DMS79 treated with DMSO at 0.1 percent for 48 hours (cell line): Measurements from ENCODE around the gene CNTNAP5.

Source experiments
- DNase-seq: peaks from one replicate; lab custom pipeline; 2025; lab: John Stamatoyannopoulos, UW

CNTNAP5 gene

DNA sequence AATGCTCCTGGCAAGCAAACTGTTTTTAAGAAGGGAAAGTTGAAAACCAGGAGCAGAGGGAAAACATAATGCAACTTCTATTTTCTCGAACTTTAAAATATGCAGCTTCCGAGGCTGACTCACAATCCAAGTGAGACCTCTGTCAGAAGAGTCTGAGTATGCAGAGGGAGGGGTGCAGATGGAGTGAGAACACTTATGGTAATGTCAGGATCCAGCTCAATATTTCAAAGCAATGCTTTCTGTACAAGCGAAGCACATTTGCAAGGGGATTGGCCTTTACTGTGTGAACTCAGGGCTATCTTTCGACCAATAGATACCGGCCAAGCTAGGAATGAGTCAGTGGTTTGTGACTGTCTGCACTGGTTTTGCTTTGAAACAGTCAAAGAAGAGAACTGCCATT, 242.7 kb downstream of the CNTNAP5 start:
- no peak for DNase-seq

DNA sequence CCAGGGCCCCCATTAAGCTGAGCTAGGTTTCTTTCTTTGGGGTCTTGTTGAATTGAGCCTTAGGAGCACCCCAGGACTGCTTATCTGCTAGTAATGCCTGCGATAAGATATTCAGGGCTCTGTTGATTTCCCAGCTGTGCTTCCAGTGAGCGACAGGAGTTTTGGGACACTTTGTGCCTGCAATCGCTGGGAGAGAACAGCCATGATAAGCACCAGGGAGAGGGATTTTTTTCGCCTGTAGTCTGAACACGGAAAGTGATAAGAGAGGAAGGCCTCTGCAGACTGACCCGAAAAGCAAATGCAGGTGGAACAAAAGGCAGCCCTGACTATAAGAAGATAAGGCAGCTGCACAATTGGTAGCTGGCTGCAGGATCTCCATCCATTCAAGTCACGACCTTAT, 244.3 kb downstream of the CNTNAP5 start:
- no peak for DNase-seq

DNA sequence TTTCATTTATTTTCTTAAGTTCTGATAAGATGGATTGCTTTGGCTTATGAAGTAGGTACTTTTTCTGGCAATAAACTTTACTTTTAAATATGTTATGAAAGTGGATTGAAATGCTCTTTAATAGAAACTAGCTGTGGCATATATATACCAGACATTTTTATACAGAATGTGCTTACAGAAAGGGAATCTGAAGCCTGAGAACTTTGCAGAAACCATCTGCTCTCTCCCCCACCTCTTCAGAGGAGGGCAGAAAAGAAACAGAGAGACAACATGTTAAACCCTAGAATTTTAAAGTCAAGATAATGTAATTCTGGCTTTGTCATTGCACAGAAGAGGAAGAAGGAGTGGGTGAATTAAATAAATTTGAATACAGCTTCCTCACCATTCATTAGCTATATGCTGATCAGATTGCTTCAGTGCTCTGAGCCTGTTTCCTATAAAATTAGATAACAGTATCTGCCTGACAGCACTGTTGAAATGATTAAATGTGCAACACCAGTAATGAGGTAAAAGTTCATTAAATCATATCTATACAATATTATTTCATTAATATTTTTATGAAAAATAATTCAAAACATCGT, 247.3 kb downstream of the CNTNAP5 start:
- DNase-seq, result no peak

DNA sequence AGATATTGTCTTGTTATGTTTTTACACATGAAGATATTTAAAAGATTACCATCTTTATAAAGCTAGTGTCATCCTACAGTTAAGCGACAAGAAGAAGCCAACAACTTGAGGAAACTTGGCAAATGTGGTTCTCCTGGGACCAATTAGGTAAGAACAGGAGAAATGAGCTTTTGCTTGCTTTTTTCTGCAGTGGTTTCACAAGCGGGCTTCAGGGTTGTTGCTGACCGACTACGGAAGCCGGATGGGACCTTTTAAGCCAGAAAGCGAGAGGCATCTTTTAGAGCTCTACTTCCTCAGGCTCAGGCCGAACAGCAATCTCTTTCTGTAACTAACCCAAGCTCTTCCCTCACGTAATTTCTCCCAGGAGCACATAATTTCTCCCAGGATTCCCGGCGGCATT, 256.5 kb downstream of the CNTNAP5 start:
- no peak for DNase-seq

DNA sequence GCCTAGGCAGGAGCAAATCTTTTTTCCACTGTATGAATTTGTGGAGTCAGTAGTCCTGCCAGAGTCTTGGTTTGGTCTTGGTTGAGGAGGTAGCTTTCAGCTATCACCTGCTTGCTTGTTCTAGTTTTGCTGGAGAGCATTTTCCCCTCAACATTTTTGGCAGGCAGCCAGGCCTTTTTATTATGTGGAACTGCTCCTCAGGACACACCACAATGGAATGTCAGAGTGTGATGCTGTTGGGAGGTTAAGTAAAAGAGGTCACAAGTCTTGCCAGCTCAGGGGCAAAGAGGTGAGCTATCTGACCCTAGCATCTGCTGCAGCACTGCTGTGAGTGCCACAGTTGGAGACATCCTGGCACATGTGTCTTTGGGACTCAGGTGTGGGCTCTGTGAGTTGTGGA, 258.0 kb downstream of the CNTNAP5 start:
- DNase-seq, result peak; percentile 92

DNA sequence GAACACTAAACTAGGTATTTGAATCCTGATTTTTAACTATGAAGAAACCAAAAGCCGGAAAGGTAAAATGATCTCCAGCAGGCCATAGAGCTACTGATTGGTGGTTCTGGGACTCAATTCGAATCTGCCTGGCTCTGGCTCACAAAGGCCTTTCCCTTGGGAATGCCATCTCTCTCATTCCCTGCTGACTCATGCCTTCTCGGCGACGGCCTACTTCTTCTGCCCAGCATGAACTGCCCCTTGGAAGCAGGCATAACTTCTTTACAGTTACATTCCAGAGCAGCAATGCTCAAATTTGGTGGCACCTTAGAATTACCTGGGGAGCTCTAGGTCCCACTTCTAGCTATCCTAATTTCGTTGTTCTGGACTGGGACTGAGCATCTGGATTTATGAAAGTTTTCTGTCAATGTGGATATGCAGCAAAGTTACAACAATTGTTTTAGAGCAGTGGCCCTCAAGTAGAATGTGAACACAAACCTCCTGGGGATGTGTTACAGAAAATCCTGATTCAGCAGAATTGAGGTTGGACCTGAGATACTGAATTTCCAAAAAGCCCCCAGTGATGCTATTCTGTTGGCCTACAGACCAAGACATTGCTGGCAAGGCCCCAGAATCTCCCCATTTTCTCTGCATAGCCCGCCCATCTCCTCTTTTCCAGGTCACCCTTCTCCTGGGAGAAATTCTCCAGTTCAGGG, 261.1 kb downstream of the CNTNAP5 start:
- no peak for DNase-seq

DNA sequence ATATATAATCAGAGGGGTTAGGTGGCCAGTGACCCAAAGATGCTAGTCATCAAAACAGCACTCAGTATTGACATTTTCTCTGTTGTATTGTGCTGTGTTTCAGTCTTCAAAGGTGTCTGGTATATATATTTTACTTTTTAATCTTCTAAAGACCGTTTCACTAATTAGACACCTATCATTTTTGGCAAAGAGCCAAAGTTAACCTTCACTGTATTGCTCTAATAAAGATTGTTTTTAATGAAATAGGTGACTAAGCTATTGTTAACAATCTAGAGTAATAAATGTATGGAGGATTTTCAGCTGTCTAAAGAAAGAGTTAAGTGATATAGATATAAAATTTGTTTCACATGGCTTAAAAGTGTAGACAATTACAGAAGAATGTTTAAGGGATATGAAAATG, 264.0 kb downstream of the CNTNAP5 start:
- DNase-seq, result no peak

DNA sequence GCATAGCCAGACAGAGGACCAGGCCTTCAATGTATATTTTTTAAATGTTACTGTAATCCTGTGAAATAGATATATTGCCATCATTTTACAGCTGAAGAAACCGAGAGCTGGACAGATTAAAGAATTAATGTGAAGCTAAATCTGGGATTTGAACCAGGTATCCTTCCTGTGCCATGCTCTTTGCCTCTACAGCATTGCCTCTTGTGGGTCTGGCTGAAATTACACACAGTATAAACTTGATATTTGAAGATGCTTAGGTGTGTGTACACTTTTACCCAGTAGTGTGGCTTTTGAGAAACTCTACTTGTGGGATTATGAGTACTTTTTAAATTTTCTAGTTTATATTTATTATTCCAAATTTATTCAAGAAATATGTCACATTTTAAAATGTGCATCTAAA, 264.5 kb downstream of the CNTNAP5 start:
- DNase-seq, result no peak

DNA sequence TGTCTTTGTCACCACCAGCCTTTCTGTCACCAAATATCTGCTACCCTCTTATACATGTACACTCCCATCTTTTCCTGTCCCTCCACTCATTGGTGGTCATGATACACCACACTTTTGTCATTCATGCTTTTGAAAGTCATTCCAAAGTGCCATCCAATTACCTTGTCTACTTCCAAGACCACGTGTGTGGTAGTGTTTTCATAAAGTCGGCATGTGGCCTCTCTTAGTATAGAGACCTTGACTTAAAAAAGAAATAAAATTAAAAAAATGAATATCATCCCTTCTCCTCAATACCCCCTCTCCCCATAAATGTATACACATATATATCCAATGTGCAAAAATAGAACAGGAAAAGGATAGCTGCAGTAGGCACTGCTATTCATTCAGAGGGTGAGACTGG, 271.4 kb downstream of the CNTNAP5 start:
- DNase-seq, result no peak

DNA sequence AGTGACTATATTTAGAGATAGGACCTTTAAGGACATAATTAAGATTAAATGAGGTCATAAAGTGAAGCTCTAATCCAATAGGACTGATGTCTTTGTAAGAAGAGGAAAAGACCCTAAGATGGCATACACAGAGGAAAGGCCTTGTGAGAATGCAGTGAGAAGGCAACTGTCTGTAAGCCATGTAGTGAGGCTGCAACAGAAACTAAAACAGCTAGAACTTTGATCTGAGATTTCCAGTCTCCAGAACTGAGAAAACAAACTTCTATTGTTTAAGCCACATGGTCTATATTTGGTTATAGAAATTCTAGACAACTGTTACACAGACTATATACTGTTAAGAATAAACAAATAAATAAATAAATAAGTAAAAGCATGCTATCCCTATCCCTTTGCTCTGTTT, 276.8 kb downstream of the CNTNAP5 start:
- DNase-seq, result no peak

DNA sequence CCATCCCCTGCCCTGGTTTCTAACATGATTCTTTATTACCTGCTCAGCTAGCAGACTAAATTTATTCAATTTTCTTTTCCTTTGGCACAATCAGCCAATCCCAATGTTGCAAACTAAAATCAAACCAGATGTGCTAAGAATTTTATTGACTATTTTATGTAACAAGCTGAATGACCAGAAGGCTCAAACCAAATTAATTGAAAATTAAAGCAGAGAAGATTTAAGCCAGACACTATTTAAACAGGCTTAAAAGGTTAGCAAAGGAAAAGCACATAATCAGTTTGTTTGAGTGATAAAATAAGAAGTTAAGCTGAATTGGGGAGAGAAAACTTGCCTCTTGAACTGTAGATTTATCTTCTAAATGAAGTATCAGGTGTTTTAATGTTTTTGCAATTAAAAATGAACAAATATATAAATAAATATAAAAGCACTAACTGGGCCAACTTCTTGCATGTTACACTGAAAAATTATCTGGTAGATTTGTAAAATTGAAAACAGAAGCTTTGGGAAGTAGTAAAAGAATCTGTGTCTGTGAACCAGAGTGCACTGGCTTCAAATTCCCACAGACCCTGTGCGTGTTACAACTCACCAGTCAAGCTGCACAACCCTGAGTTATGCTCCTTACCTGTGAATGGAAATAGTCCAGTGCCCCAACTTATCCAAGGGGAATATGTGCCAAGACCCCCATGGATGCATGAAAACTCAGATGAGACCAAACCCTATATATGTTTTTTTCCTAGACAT, 283.4 kb downstream of the CNTNAP5 start:
- DNase-seq, result no peak

DNA sequence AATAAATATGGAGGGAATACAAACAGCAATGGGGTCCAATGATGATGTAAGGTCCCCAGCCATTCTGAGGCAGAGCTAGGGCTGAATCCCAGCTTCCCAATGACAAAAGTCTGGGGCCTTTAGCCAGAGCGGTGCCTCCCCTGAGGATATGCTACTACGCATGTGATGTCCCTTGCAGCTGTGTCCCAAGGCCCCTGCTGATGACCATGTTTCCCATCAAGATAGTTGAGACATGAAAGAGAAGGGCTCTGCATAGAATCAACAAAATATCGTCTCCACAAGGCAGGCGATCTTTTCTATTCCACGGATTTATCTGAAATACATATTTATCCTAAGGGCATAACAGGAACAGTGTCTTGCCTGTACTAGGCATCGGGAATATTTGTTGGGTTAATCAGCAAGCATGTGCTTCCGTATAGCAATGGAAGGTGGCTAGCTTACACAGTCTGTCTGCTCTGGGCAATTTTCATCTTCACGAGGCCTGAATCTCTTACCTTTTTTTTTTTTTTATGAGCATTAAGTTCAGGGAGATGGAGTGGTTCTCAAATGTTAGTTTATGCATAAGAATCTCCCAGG, 284.6 kb downstream of the CNTNAP5 start:
- DNase-seq, result no peak

DNA sequence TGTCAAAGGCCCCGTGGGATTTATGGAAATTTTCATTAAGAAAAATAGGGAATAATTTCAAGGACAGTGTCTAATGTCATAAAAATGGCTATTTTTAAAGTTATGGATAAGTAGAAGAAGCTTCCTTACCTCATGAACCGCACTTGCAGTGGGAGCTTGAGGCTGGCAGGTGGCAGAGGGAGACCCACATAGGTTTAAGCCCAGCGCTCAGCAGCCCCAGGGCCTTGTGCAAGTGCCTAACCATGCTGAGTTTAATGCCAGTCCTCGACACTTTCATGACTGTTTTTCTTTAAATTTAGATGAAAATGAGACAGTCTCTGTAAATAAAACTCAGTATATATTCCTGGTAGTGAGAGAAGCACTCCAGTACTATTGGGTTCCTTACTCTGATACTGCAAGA, 285.6 kb downstream of the CNTNAP5 start:
- DNase-seq, result no peak

DNA sequence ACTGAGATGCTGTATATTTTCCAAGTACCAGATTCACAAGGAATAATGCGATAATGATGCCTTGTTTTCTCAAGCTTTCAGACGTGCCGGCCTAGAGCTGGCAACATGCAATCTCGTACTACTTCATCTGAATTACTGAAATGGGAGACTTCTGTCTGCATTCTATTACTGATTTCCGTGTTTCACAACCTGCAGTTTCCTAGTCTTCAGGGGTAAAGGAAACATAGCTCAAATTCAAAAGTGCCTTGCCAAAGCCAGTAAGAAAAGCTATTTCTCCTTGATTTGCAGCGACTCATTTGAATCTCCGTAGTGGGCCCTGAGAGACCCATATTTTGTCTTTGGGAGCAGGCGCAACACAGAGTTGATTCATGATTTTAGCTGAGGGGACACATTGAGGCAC, 289.0 kb downstream of the CNTNAP5 start:
- no peak for DNase-seq

DNA sequence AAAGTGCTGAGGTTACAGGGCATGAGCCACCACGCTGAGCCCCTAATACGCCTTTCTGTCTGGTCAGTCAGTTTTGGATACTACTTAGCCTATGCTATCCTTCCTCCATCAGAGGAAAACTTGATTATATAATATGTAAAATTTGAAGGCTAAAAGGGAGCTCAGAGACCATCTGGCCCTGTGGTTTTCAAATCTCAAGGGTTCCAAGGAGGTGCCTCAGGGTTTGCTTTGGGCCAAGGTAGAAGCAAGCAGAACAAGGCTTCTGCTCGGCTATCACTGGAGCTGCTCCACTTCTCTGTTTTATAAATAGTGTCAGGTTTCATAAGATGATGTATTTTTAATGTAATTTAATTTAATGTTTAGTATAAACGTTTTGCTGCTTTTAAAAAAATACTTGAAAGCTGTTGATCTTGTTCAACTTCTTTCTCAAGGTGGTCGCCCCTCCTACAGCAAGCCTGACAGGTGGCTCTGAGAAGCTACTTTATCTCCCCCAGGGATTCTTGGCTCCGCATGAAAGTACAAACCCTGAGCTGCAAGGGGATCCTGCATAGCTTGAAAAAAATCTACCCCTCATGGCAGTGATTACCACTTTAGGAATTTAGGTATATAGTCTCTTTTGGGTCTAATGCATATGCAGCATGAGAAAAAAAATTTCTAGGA, 290.3 kb downstream of the CNTNAP5 start:
- DNase-seq, result peak; percentile 35

DNA sequence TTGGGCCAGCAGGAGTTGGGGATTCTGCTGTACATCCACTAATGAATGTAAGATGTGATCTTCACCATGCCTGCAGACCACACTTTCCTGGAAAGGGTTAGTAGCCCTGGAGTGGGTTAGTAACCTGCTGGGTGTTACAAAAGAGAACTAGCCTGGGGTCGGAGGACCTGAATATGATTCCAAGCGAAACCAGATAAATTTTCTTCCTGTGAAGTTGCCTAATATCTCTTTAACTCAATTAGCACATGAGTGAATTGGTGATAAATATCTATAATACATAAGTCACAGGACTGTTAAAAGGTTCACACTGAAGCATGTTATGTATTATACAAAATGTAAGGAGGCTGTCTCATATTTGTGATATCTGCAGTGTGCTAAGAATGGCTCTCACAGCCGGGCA, 291.0 kb downstream of the CNTNAP5 start:
- no peak for DNase-seq

DNA sequence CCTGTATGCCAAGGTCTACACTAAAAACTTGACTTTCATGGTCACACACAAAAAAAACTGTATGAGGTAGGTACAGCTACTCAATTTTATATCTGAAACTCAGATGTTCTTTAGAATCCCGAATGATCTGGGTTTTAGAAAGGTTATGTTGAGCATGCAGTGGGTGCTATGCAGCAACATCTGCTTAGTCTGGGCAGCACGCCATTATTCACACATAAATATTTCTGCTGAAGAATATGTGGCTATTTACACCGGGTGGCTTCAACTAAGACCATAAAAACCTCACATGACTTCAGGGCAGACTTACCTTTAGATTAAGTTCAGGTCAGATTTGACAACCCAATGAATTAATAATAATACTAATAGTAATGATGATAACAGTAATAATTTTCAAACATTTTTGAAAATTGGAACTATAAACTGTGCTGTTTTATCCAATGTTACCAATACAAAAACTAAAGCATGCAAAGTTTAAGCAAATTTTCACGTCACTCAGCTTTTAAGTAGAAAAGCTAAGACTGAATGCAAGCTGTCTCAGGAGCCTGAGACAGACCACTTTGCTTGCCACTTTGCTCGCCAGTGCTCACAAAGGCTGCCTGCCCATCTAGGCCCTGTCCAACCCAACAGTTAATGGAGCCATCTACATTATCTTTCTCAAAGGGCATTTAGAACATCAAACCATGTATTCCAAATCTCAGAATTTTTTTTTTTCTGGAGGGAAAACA, 292.0 kb downstream of the CNTNAP5 start:
- peak; percentile 60 for DNase-seq

DNA sequence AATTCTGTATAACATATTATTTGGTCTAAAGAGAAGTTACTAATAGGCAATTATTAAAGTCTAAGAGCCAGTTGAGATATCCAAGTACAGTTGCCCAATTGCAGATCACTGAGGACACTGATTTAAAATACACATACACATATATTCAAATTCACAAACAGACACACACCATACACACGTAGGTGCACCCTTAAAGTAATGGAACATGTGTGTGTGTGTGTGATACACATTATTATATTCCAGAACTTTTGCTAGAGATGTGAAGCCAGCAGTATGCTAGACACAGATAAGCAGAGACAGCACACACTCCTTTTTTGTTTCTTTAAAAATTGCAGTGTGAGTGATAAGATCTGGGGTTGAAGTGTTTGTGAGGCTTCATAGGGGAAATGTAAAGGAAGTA, 292.5 kb downstream of the CNTNAP5 start:
- DNase-seq, result no peak

DNA sequence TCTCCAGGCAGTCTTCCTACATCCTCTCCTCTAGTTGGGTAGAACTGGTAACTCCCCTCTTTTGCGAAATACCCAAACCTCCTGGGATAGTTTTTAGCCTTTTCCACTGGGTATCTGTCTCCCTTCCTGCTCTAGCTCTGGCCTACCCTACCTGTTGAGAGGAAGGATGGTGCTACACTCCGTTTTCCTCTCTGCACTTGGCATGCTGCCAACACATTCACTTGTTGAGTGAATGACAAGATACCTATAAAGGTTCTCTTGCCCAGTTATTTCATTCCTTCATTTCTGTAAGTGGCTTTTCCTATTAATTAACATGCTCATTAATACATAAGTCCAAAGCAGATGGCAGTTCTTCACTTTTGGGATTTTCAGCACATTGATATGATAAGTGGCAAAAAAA, 293.8 kb downstream of the CNTNAP5 start:
- DNase-seq, result peak; percentile 11

DNA sequence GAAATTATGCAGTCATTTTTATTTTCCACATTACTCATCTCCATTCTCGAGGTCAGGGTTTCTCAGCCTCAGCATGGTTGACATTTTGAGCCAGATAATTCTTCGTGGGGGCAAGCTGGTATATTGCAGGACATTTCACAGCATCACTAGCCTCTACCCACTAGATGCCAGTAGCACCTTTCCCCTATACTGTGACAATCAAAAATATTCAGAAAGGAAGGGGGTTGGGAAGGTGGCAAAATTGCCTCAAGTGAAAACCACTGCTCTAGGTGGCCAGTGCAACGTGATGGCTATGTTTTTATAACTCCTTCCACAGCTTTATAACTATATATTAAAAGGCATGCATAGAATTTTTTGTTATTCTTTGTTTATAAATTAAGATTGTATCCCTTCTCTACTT, 294.5 kb downstream of the CNTNAP5 start:
- no peak for DNase-seq

DNA sequence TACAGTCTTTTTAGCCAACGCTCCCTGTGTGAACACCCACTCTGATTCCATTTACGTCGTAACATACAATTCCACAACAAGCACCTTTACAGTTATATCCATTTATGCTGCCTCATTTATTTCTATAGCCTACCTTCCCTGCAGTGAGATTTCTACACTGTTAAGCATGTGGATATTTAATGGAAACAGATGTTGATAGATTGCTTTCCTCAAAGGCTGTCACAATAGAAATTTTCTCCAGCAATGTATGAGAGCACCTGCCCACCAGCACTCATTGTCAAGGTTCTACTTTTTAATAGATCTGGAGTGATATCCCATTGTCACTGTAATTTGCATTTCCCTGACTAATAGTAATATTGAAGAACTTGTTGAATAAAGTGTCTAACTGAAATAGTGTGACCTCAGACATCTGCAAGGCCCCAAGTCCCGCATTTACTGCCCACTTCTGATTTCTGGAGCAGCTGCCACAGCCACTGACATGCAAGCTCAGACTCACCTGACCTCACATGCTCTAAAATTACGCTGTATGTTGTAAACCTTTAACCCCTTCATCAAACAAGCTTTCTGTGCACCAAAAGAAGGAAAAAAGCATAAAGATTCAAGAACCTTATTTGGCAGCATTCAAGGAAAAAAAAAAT, 295.1 kb downstream of the CNTNAP5 start:
- DNase-seq, result peak; percentile 71
